Esophagus squamous epithelium (tissue), 5 donors: ENCODE data around the gene DIPK1C. TPM values are rescaled to one million over a fixed set of nuclear protein-coding genes. Genes with fewer than 3 reads are reported as not detected.

Source experiments
- DNase-seq: peaks from one replicate; lab custom pipeline; 2025; lab: John Stamatoyannopoulos, UW
- H3K27ac ChIP-seq, 4 donors: fragments of 200-600 bp; sonication (generic); one replicate each; pipeline ENCODE4 v1.5.1; 2016 to 2019; ENCODE audit warnings: mild to moderate bottlenecking in 1 of 4
- H3K27me3 ChIP-seq, 4 donors: fragments of 200-600 bp; sonication (generic); 1 replicate in 3 of 4; 2 replicates in 1 of 4; pipeline versions ENCODE4 v1.5.1 to v1.6.0; 2017 to 2021; ENCODE audit warnings: antibody characterized with exemption in 1 of 4
- H3K36me3 ChIP-seq, 3 donors: fragments of 200-600 bp; sonication (generic); one replicate each; pipeline ENCODE4 v1.5.1; 2016 to 2019
- H3K4me1 ChIP-seq, 3 donors: fragments of 200-600 bp; sonication (generic); one replicate each; pipeline ENCODE4 v1.5.1; 2017 to 2019
- H3K4me3 ChIP-seq, 4 donors: fragments of 200-600 bp; sonication (generic); 1 replicate in 3 of 4; 2 replicates in 1 of 4; pipeline ENCODE4 v1.5.1; 2016 to 2019; ENCODE audit warnings: mild to moderate bottlenecking in 2 of 4, moderate library complexity in 1 of 4
- H3K9me3 ChIP-seq, 3 donors: fragments of 200-600 bp; sonication (generic); one replicate each; pipeline ENCODE4 v1.5.1; 2016 to 2019
- CTCF ChIP-seq, 6 experiments: fragments of 450-650 bp in 4 of 6; fragments of 200-600 bp in 2 of 6; sonication (generic) in 2 of 6; IDR thresholded peaks; one replicate each; pipeline ENCODE4 v1.5.1; 2016 to 2019; ENCODE audit warnings: antibody characterized with exemption in 6 of 6, mild to moderate bottlenecking in 4 of 6, moderate library complexity in 4 of 6
- POLR2A ChIP-seq, 4 donors: fragments of 450-650 bp; IDR thresholded peaks; one replicate each; pipeline ENCODE4 v1.6.1; 2017; ENCODE audit warnings: antibody characterized with exemption in 4 of 4, mild to moderate bottlenecking in 4 of 4, moderate library complexity in 3 of 4
- WGBS, 2 donors: methylation state at CpG; one replicate each; pipeline ENCODE4 v1.1.5; 2018; 5-methylcytosine and 5-hydroxymethylcytosine counted together
- intact Hi-C: fragments of 100-400 bp; cut with DNase I; formaldehyde crosslinking; loops from one replicate; pipeline ENCODE4 v1.15.0; 2022
- total RNA-seq, 4 donors: library from RNA; depleted of rRNA; stranded (reverse); fragments of >200 nt; gene quantifications; one replicate each; pipeline ENCODE4 v1.1.0, GENCODE V29; 2016
- donor health status: DM: yes; HTN: yes; CAD: no.

DIPK1C gene
- total RNA-seq, 4 donors from 2014 or later = not detected

- intact Hi-C loops = no loop called here
- H3K9me3 ChIP-seq = no peaks in the 10 kb centered on the region
- 79 to 80% methylated on average over 5 to 6 of the region's 16 CpGs for WGBS, 2 donors
These were observed 9.5 kb downstream of the DIPK1C start for GRCh38 chr18:74447404-74448152.

GRCh38 chr18:74446631-74447403 lies 10.3 kb downstream of the DIPK1C start:
- no peaks in the 10 kb centered on the region for H3K4me1 ChIP-seq
- H3K27me3 ChIP-seq = peaks cover 0 to 33% (median 0%) of the 10 kb centered on the region in 4 donors
- intact Hi-C loops = no loop called here
- H3K4me3 ChIP-seq = no peak overlapping the region
- no peaks in the 10 kb centered on the region for H3K36me3 ChIP-seq
- no peak for DNase-seq
- H3K27ac ChIP-seq = no peak overlapping the region
- no peaks in the 10 kb centered on the region for H3K9me3 ChIP-seq
- WGBS, 2 donors = 91 to 96% methylated on average over 4 to 7 of the region's 38 CpGs
- TF ChIP-seq POLR2A (IDR thresholded peaks at IDR 0.05) (no peak), CTCF (IDR thresholded peaks at IDR 0.05) (no peak)

More at GRCh38 chr18:74447404-74448152, 9.5 kb downstream of the DIPK1C start:
- H3K4me3 ChIP-seq = no peak overlapping the region
- peaks cover 0 to 33% (median 0%) of the 10 kb centered on the region in 4 donors for H3K27me3 ChIP-seq
- H3K36me3 ChIP-seq = no peaks in the 10 kb centered on the region
- DNase-seq = no peak
- TF ChIP-seq POLR2A (IDR thresholded peaks at IDR 0.05) (no peak), CTCF (IDR thresholded peaks at IDR 0.05) (no peak)
- H3K4me1 ChIP-seq = no peaks in the 10 kb centered on the region
- H3K27ac ChIP-seq = no peak overlapping the region

GRCh38 chr18:74446178-74446577 lies 10.9 kb downstream of the DIPK1C start:
- Histone ChIP-seq H3K36me3 (no peaks in the 10 kb centered on the region), H3K27me3 (peaks cover 0 to 29% (median 0%) of the 10 kb centered on the region in 4 donors), H3K4me3 (no peak overlapping the region), H3K9me3 (no peaks in the 10 kb centered on the region), H3K4me1 (no peaks in the 10 kb centered on the region), H3K27ac (no peak overlapping the region)
- TF ChIP-seq POLR2A (IDR thresholded peaks at IDR 0.05) = no peak
- no peak for TF ChIP-seq CTCF (IDR thresholded peaks at IDR 0.05)
- 78 to 79% methylated on average over 10 to 11 of the region's 11 CpGs for WGBS, 2 donors
- intact Hi-C loops = no loop called here
- DNase-seq = no peak

- TF ChIP-seq POLR2A (IDR thresholded peaks at IDR 0.05) (no peak), CTCF (IDR thresholded peaks at IDR 0.05) (no peak)
- H3K27me3 ChIP-seq = peaks cover 0 to 23% (median 0%) of the 10 kb centered on the region in 4 donors
- H3K27ac ChIP-seq = no peak overlapping the region
- intact Hi-C loops = no loop called here
- no peaks in the 10 kb centered on the region for H3K36me3 ChIP-seq
- H3K4me3 ChIP-seq = no peak overlapping the region
- H3K9me3 ChIP-seq = no peaks in the 10 kb centered on the region
- H3K4me1 ChIP-seq = no peaks in the 10 kb centered on the region
- DNase-seq = no peak
- 50 to 89% methylated on average over 2 to 9 of the region's 14 CpGs for WGBS, 2 donors
These were observed 11.5 kb downstream of the DIPK1C start for GRCh38 chr18:74445585-74445984.

- Histone ChIP-seq H3K9me3 (no peaks in the 10 kb centered on the region), H3K4me1 (no peaks in the 10 kb centered on the region), H3K27me3 (peaks cover 0 to 21% (median 0%) of the 10 kb centered on the region in 4 donors), H3K36me3 (no peaks in the 10 kb centered on the region), H3K27ac (no peak overlapping the region), H3K4me3 (no peak overlapping the region)
- no peak for DNase-seq
- intact Hi-C loops = no loop called here
- TF ChIP-seq CTCF (IDR thresholded peaks at IDR 0.05) (no peak), POLR2A (IDR thresholded peaks at IDR 0.05) (no peak)
- WGBS, 2 donors = 76 to 80% methylated on average over 3 of the region's 3 CpGs
These were observed 13.0 kb downstream of the DIPK1C start for GRCh38 chr18:74444104-74444503.
